ENCODE data around the gene PCDHGA9. TPM values are rescaled to one million over a fixed set of nuclear protein-coding genes. Genes with fewer than 3 reads are reported as not detected.
"Not testable (repeated sequence)": the region's sequence is repeated elsewhere in the genome, so short reads cannot be mapped to it uniquely, and the experiment has no call there.

PCDHGA9 gene
- total and polyA plus RNA-seq, 10 of the 15 experiments (the other 5 are each of a cell fraction or from before 2014, with no cell fraction given), result 0.08 to 0.63 (median 0.29) TPM; not detected in 2

DNA sequence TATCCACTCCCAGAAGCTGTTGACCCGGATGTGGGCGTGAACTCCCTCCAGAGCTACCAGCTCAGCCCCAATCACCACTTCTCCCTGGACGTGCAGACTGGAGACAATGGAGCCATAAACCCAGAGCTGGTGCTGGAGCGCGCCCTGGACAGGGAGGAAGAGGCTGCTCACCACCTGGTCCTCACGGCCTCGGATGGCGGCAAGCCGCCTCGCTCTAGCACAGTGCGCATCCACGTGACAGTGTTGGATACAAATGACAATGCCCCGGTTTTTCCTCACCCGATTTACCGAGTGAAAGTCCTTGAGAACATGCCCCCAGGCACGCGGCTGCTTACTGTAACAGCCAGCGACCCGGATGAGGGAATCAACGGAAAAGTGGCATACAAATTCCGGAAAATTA is 9.3 kb upstream of the PCDHGA9 start:
- Histone ChIP-seq H4K20me1 (ENCODE audit: control insufficient read depth, insufficient read depth) (no peaks in the 10 kb centered on the region), H3K27ac (ENCODE audit: control insufficient read depth, insufficient read depth) (no peak overlapping the region), H3K9me3 (replicated peaks; ENCODE audit: control insufficient read depth, insufficient read depth, low read length) (peaks cover 4% of the 10 kb centered on the region; the same call in 2 of the 3 replicates), H3K79me2 (ENCODE audit: control insufficient read depth, insufficient read depth, low read length) (no peaks in the 10 kb centered on the region), H2AFZ (ENCODE audit: control insufficient read depth, low read depth, low read length) (no peak overlapping the region), H3K36me3 (ENCODE audit: control insufficient read depth in 2 of 2, insufficient read depth in 2 of 2, low read length in 1 of 2) (no peaks in the 10 kb centered on the region), H3K4me3 (no peak overlapping the region), H3K4me1 (ENCODE audit: control insufficient read depth, insufficient read depth, low read length) (no peaks in the 10 kb centered on the region), H3K27me3 (replicated peaks in 1 of 2; ENCODE audit: control insufficient read depth in 2 of 2, insufficient read depth in 2 of 2, low read length in 1 of 2) (no peaks in the 10 kb centered on the region), H3K9ac (ENCODE audit: control insufficient read depth, insufficient read depth, low read length) (no peak overlapping the region), H3K4me2 (ENCODE audit: control insufficient read depth, insufficient read depth) (no peak overlapping the region)
- 87% methylated on average over 21 of the region's 21 CpGs for WGBS (ENCODE audit: insufficient coverage, insufficient replicate concordance, low lambda C conversion rate, missing lambda C conversion rate)
- FAIRE-seq, result no peak
- in situ Hi-C loops (cut with MboI), result no loop called here
- ChIA-PET RAD21 (ENCODE audit: unreplicated experiment) (no interaction called here), CTCF (interaction anchor here (1.3 to 1.4 kb wide), 2 partner anchors 20 to 170 kb away, joined by 3 read pairs; no protein-coding TSS in a partner anchor), SMC1A (ENCODE audit: uncharacterized antibody, unreplicated experiment) (no interaction called here), POLR2A (no interaction called here)
- ATAC-seq, result no peak
- TF ChIP-seq, protein P1, sequence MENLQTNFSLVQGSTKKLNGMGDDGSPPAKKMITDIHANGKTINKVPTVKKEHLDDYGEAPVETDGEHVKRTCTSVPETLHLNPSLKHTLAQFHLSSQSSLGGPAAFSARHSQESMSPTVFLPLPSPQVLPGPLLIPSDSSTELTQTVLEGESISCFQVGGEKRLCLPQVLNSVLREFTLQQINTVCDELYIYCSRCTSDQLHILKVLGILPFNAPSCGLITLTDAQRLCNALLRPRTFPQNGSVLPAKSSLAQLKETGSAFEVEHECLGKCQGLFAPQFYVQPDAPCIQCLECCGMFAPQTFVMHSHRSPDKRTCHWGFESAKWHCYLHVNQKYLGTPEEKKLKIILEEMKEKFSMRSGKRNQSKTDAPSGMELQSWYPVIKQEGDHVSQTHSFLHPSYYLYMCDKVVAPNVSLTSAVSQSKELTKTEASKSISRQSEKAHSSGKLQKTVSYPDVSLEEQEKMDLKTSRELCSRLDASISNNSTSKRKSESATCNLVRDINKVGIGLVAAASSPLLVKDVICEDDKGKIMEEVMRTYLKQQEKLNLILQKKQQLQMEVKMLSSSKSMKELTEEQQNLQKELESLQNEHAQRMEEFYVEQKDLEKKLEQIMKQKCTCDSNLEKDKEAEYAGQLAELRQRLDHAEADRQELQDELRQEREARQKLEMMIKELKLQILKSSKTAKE (IDR thresholded peaks at IDR 0.05; ENCODE audit: low read depth, poor library complexity, severe bottlenecking), result no peak
- TF ChIP-seq, protein P2, sequence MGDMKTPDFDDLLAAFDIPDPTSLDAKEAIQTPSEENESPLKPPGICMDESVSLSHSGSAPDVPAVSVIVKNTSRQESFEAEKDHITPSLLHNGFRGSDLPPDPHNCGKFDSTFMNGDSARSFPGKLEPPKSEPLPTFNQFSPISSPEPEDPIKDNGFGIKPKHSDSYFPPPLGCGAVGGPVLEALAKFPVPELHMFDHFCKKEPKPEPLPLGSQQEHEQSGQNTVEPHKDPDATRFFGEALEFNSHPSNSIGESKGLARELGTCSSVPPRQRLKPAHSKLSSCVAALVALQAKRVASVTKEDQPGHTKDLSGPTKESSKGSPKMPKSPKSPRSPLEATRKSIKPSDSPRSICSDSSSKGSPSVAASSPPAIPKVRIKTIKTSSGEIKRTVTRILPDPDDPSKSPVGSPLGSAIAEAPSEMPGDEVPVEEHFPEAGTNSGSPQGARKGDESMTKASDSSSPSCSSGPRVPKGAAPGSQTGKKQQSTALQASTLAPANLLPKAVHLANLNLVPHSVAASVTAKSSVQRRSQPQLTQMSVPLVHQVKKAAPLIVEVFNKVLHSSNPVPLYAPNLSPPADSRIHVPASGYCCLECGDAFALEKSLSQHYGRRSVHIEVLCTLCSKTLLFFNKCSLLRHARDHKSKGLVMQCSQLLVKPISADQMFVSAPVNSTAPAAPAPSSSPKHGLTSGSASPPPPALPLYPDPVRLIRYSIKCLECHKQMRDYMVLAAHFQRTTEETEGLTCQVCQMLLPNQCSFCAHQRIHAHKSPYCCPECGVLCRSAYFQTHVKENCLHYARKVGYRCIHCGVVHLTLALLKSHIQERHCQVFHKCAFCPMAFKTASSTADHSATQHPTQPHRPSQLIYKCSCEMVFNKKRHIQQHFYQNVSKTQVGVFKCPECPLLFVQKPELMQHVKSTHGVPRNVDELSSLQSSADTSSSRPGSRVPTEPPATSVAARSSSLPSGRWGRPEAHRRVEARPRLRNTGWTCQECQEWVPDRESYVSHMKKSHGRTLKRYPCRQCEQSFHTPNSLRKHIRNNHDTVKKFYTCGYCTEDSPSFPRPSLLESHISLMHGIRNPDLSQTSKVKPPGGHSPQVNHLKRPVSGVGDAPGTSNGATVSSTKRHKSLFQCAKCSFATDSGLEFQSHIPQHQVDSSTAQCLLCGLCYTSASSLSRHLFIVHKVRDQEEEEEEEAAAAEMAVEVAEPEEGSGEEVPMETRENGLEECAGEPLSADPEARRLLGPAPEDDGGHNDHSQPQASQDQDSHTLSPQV (IDR thresholded peaks at IDR 0.05), result no peak
- TF ChIP-seq NFXL1 (IDR thresholded peaks at IDR 0.05; ENCODE audit: borderline replicate concordance), result no peak
- no peak for TF ChIP-seq TBL1XR1 (IDR thresholded peaks at IDR 0.05; ENCODE audit: low read depth, low read length)
- BruUV-seq (replicated peaks), result no TSS peak
- DNase-seq (ENCODE audit: low read depth, low spot score), result no peak
- intact Hi-C loops (cut with micrococcal nuclease; ENCODE audit: unreplicated experiment), result no loop called here

DNA sequence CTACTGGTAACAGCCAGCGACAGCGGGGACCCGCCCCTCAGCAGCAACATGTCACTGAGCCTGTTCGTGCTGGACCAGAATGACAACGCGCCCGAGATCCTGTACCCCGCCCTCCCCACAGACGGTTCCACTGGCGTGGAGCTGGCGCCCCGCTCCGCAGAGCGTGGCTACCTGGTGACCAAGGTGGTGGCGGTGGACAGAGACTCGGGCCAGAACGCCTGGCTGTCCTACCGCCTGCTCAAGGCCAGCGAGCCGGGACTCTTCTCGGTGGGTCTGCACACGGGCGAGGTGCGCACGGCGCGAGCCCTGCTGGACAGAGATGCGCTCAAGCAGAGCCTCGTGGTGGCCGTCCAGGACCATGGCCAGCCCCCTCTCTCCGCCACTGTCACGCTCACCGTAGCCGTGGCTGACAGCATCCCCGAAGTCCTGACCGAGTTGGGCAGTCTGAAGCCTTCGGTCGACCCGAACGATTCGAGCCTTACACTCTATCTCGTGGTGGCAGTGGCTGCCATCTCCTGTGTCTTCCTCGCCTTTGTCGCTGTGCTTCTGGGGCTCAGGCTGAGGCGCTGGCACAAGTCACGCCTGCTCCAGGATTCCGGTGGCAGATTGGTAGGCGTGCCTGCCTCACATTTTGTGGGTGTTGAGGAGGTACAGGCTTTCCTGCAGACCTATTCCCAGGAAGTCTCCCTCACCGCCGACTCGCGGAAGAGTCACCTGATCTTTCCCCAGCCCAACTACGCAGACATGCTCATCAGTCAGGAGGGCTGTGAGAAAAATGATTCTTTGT is 8.0 kb upstream of the PCDHGA9 start:
- H4K20me1 ChIP-seq (ENCODE audit: control insufficient read depth, insufficient read depth); H3K79me2 ChIP-seq (ENCODE audit: control insufficient read depth, insufficient read depth, low read length); H3K4me1 ChIP-seq (ENCODE audit: control insufficient read depth, insufficient read depth, low read length); H3K4me2 ChIP-seq (ENCODE audit: control insufficient read depth, insufficient read depth); intact Hi-C loops (cut with micrococcal nuclease; ENCODE audit: unreplicated experiment); DNase-seq (ENCODE audit: low read depth, low spot score); RAD21 ChIA-PET (ENCODE audit: unreplicated experiment); POLR2A ChIA-PET; H3K9me3 ChIP-seq (replicated peaks; ENCODE audit: control insufficient read depth, insufficient read depth, low read length); H3K36me3 ChIP-seq (ENCODE audit: control insufficient read depth in 2 of 2, insufficient read depth in 2 of 2, low read length in 1 of 2); H3K4me3 ChIP-seq; BruUV-seq (replicated peaks); ATAC-seq; SMC1A ChIA-PET (ENCODE audit: uncharacterized antibody, unreplicated experiment); H2AFZ ChIP-seq (ENCODE audit: control insufficient read depth, low read depth, low read length); H3K9ac ChIP-seq (ENCODE audit: control insufficient read depth, insufficient read depth, low read length); FAIRE-seq; in situ Hi-C loops (cut with MboI); H3K27me3 ChIP-seq (replicated peaks in 1 of 2; ENCODE audit: control insufficient read depth in 2 of 2, insufficient read depth in 2 of 2, low read length in 1 of 2); H3K27ac ChIP-seq (ENCODE audit: control insufficient read depth, insufficient read depth): not testable (repeated sequence)
- WGBS (ENCODE audit: insufficient coverage, insufficient replicate concordance, low lambda C conversion rate, missing lambda C conversion rate), result 96% methylated on average over 34 of the region's 53 CpGs
- CTCF ChIA-PET, result interaction anchor here (0.6 to 1.6 kb wide), 6 partner anchors 12 to 169 kb away, joined by 3 to 6 read pairs (median 4); partner anchors contain the start of genes PCDHGA10 and PCDHGA12

All from GM12878 (cell line).